Stimulated activated CD4-positive, alpha-beta T cell treated with anti-CD3 and anti-CD28 coated beads, TNF-alpha, amount 100 ng/mL, for 24 hours (primary cell): ENCODE results near the gene COMMD1.
"Not testable (repeated sequence)": the region's sequence is repeated elsewhere in the genome, so short reads cannot be mapped to it uniquely, and the experiment has no call there.

ENCODE experiments used
- DNase-seq, 3 experiments: peaks; one replicate each; pipeline ENCODE4 v3.0.0-alpha.2; 2020; ENCODE audit warnings: low read depth in 3 of 3

Gene COMMD1

GRCh38 chr2:61924895-61925663, 19.6 kb downstream of the COMMD1 start:
- DNase-seq: no peak

DNA sequence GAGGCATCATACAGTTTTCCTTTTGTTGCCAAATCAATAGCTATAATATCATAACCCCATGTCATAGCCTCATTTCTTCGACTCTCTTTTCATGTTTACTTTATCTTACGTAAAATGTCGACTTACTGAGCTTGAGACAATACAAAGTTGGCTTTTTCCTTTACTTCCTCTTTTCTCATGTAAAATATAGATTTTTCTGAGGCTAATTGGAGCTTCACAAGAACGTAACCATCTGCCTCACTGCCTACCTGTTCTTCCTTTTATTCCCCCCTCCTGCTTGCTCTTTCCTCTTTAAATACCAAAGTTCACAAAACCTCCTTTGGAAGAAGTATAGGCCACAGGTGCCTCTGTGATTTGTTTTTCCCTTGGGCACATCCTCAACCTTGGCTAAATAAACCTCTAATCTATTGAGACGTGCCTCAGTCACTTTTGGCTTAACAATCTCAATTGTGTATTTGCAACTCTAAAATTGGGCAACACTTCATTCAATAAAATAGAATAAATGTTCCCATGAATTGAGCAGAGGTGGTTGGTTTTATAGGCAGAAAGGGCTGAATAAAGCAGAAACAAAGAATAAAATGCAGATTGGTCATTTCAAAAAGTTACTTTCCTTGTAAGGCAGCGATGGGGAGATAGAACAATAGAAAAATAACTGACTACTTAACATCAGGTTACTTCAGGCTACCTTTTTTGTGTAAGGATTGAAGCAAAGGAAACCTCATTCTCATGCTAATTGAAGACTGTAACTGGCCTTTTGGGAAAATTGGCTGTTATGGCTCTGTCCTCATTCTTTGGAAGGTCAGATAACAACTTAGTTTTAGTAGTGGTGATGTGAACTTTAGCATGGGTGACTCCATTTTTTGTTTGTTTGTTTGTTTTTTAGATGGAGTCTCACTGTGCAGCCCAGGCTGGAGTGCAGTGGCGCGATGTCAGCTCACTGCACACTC, 21.3 kb downstream of the COMMD1 start:
- no peak for DNase-seq

DNA sequence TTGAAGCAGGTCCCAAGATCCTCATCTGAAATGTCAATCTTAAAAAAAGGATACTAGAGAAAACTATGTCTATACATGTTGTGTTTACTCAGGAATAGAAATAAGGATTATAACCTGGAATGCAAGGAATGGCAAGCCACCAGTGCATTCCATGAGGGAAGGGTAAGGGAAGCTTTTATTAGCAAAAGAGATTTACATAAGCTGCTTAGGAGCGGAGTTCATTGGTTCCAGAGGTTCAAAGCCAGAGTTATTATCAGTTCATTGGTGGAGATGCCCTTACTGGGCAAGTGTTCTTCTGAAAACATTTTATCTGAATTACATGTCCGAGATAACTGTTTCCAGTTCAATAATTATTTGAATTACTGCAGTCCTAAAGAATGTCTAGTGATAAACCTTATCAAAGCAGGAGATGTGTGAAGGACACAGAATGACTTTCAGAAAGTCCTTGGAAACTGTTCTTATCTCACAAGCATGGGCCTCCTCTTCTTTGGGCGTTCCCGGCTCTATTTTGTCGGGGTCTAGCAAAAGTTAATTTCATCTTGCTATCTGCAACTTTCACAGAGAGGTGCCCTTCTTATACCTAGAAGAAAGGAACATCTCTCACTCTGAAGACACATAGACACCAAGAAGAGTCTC, 23.5 kb downstream of the COMMD1 start:
- DNase-seq: no peak

DNA sequence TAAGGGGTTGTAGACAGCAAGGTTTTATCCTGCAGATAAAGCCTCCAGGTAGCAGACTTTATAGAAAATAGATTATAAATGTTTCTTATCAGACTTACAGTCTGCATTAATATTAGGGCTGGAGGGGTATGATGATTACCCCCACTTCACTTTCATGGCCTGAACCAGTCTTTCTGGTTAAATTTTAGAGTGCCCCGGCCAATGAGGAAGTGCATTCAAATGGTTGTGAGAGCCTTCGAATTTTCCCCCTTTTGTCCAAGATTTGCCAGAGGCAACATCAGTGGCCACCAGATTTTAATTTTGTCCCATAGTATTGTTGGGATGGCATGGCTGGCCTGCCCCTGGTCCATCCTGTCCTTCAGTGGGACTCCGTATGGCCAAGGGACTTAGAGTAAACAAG, 31.6 kb downstream of the COMMD1 start:
- no peak for DNase-seq

GRCh38 chr2:61937886-61938285, 32.4 kb downstream of the COMMD1 start:
- DNase-seq: no peak

DNA sequence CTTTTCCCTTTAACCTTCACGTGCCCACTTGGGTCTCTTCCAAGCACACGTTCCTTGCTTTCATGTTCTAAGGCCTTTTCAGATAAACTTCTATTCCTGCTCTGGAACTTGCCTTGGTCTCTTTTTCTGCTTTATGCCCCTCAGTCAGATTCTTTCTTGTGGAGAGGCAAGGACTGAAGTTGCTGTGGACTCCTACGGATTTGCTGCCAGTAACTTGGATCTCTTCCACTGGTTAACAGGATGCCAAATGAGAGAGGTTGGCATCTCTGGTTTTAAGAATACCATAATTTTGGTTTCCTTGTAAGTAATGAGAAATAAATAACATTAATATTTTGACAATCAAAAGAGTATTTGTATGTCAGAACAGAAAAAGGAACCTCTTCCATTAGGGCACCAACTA, 33.0 kb downstream of the COMMD1 start:
- DNase-seq: no peak

- DNase-seq: no peak
Measured at GRCh38 chr2:61943251-61943650, 37.8 kb downstream of the COMMD1 start.

DNA sequence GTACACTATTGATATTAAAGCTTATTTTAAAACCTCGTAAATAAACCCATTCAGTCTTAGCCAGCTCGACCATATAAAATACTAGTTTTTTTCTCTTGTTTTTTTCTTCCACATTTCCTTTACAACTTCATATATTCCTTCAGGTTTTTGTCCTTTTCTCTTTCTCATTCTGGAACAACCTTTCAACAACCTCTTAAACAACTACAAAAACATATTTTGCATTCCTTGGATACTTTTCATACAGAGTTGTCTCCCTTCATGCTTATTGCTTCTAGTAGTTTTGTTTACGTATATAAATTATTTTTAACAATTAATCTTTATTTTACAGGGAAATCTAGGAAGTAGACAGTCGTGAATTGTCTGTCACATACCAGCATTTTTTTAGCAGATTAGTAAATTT, 41.2 kb downstream of the COMMD1 start:
- DNase-seq: no peak

DNA sequence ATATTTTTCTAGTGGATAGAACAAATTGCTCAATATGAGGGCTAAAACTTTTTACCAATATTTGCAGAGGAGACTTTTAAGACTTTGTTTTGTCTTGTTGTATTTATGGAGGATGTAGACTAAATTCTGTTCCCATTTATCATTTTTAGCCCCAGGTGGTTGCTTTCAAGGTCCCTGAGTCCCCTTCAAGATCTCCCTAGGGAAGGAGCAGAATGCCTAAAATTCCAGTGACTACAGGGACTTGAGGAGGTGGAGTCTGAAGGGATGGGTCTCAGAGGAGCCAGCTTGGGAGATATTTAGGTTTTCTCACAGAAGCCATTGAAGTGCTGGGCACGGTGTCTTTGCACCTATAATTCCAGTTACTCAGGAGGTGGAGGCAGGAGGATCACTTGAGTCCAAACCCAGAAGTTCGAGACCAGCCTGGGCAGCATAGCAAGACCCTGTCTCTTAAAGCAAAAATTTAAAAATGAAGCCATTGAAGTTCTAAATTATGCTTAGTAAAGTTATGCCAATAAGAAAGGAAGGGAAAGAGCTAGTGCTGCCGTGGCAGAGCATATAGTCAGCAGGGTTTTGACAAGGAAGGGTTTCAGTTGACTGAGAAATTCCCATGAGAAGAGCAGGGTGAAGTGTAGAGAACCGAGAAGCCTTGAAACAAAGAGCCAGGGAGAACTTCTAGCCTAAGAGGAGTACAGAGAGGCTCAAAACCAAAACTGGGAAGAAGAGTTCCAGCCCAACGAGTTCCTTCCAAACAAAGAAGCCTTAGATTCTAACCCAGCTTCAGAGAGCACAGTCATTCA, 43.4 kb downstream of the COMMD1 start:
- no peak for DNase-seq

- DNase-seq: no peak
Measured at GRCh38 chr2:61949458-61949713, 43.9 kb downstream of the COMMD1 start.

GRCh38 chr2:61949714-61950560, 44.5 kb downstream of the COMMD1 start:
- DNase-seq: no peak

DNA sequence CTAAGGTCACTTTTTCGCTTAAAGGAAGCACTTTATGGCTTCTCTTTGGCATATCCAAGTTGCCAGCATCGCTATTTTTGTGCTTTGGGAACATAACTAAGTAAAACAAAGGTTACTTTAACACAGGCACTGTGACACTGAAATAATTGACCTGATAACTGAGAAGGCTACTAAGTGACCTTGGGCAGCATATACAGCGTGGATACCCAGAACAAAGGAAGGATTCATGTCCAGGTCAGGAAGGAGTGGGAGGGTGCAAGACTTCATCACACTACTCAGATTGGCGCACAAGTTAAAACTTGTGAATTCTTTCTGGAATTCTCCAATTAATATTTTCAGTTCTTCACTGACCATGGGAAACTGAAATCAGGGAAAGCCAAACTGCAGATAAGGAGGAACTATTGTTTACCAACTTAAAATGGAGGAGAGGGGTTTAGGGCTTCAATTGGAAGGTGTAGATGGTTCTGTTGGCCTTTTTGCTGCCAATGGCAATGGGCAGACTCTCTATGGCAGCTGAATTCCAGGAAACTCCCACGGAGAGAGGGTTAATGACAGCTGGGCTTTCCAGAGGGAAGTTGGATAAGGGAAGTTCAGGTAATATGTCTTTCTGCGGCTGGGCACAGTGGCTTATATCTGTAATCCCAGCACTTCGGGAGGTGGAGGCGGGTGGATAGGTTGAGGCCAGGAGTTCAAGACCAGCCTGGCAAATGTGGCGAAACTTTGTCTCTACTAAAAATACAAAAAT, 45.3 kb downstream of the COMMD1 start:
- DNase-seq: no peak

GRCh38 chr2:61951881-61952280, 46.4 kb downstream of the COMMD1 start:
- no peak for DNase-seq

DNA sequence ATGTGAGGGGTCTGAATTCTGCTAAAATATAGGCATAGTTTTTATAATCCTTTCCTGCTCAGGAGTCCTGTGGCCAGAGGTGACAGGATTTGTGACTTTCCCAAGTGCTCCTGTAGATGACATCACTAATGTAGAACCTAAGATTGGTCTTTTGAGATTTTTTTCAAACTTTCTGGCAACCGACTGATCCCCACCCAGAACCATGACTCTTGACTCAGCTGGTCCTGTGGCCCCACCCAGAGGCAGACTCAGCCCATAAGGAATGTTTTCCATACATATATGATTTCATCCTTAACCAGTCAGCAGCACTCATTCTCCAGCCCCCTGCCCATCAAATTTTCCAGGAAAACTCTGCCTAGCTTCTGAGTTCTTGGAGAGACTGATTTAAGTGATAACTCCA, 46.8 kb downstream of the COMMD1 start:
- no peak for DNase-seq

DNA sequence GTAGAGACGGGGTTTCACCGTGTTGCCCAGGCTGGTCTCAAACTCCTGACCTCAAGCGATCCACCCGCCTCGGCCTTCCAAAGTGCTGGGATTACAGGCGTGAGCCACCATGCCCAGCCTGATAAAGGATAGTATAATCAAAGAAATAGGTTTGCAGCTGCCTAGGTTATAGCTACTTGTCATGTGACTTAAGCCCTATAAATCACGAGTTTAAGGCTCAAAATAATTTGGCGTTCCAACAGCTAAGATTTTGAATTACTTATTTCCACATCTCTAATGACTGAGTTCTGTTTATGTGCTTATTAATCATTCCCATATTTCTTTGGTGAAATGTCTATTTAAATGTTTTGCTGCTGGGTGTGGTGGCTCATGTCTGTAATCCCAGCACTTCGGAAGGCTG, 49.4 kb downstream of the COMMD1 start:
- not testable (repeated sequence) for DNase-seq

- no peak for DNase-seq
Measured at GRCh38 chr2:61959381-61960293, 54.2 kb downstream of the COMMD1 start.

GRCh38 chr2:61961231-61961901, 55.9 kb downstream of the COMMD1 start:
- no peak for DNase-seq

DNA sequence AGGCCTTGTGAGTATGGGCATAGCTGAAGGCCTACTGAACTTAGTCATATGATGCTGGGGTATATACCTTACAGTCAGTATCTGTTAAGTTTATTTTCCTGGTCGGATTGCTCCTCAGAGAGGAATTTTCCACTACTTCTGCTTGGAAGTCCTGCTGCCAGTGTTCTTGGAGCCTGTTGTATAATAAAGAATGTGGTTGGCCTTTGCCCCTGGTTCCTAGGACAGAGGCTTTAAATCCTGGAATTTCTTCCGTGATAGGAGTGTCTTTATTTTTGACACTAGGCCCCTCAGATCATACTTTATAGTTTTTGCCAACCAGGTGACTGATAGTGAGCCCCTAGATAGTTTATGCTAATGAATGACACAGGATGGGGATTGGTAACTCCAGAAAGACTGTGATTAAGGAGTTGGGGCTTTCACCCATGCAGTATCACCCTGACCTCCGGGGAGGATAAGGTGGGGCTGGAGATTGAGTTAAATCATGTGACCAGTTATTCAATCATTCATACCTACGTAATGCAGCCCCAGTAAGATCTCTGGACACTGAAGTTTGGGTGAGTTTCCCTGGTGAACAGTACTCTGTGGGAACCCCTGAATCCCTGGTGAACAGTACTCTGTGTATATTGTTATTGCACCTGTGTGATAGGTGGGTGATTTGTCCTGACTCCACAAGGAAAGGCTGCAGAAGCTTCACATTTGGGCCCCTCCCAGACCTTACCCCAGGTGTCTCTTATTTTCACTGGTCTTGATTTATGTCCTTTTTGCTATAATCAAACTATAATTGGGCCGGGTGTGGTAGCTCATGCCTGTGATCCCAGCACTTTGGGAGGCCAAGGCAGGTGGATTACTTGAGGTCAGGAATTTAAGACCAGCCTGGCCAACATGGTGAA, 56.9 kb downstream of the COMMD1 start:
- DNase-seq: no peak
